A673 (cell line): ENCODE results near the gene PTPN21.

Experiments used
- EZH2 ChIP-seq: fragments of 200-600 bp; sonication (generic); IDR thresholded peaks from 2 replicates; pipeline ENCODE4 v1.6.1; 2017; ENCODE audit warnings: borderline replicate concordance, low read depth, mild to moderate bottlenecking, mixed read lengths, antibody characterized with exemption, low read length; ENCODE audit not compliant: poor library complexity, severe bottlenecking
- TF ChIP-seq, protein P1 (sequence below): fragments of 300-800, 200-600 bp; sonication (generic); conservative IDR thresholded peaks from 2 replicates; pipeline ENCODE4 v1.5.1; 2017; ENCODE audit warnings: low read depth, mild to moderate bottlenecking, antibody characterized with exemption, low read length, moderate library complexity, mixed read lengths

DNA sequence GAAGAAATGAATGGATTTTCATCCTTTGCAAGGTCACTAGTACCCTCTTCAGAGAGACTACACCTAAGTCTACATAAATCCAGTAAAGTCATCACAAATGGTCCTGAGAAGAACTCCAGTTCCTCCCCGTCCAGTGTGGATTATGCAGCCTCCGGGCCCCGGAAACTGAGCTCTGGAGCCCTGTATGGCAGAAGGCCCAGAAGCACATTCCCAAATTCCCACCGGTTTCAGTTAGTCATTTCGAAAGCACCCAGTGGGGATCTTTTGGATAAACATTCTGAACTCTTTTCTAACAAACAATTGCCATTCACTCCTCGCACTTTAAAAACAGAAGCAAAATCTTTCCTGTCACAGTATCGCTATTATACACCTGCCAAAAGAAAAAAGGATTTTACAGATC, 128.5 kb downstream of the PTPN21 start:
- TF ChIP-seq, protein P1, sequence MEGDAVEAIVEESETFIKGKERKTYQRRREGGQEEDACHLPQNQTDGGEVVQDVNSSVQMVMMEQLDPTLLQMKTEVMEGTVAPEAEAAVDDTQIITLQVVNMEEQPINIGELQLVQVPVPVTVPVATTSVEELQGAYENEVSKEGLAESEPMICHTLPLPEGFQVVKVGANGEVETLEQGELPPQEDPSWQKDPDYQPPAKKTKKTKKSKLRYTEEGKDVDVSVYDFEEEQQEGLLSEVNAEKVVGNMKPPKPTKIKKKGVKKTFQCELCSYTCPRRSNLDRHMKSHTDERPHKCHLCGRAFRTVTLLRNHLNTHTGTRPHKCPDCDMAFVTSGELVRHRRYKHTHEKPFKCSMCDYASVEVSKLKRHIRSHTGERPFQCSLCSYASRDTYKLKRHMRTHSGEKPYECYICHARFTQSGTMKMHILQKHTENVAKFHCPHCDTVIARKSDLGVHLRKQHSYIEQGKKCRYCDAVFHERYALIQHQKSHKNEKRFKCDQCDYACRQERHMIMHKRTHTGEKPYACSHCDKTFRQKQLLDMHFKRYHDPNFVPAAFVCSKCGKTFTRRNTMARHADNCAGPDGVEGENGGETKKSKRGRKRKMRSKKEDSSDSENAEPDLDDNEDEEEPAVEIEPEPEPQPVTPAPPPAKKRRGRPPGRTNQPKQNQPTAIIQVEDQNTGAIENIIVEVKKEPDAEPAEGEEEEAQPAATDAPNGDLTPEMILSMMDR, result no peak
- TF ChIP-seq EZH2, result no peak
